Measurements from ENCODE around the gene RNF44. TPM values are rescaled to one million over a fixed set of nuclear protein-coding genes. Genes with fewer than 3 reads are reported as not detected.

RNF44 gene
- total RNA-seq, 1 donor from 2014 or later, result 169 TPM

DNA sequence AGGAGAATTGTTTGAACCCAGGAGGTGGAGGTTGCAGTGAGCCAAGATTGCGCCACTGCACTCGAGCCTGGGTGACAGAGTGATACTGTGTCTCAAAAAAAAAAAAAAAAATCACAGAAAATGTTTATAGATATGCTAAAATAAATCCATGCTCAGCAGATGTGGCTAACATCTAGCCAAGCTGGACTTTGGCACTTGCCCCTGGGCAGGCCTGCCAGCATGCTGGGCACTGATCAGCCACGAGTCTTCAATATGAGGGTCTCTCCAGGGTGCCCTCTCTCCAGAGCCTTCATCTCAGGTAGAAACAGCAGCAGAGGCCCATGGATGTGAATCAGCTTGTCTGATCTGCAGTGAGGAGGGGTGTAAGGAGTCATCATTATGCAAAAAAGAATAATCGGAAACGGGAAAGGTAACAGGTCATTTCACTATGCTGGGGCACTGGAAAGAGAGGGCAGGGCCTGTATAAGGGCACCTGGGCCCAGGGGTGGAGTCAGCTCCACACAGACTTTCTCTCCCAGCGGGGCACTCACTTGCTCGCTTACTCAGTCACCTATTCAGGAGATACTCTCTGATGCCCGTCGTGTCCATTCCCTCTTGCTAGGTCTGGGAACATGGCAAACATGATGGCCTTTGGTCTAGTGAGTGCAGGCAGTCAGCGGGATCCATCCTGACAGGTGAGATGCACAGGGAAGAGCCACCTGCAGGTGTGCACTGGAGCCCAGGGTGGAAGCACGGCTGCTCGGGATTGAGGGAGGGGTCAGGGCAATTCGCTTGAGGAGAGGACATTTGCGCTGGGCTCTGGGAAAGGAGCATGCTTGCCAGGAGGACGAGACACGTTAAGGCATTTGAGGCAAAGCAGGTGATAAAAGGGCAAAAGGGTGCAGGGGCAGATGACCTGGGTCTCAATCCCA, 17.1 kb downstream of the RNF44 start:
- no peak for TF ChIP-seq CTCF (IDR thresholded peaks at IDR 0.05; ENCODE audit: unreplicated experiment)
- H3K36me3 Mint-ChIP-seq, result no peaks in the 10 kb centered on the region
- H3K4me3 Mint-ChIP-seq, result no peak overlapping the region

DNA sequence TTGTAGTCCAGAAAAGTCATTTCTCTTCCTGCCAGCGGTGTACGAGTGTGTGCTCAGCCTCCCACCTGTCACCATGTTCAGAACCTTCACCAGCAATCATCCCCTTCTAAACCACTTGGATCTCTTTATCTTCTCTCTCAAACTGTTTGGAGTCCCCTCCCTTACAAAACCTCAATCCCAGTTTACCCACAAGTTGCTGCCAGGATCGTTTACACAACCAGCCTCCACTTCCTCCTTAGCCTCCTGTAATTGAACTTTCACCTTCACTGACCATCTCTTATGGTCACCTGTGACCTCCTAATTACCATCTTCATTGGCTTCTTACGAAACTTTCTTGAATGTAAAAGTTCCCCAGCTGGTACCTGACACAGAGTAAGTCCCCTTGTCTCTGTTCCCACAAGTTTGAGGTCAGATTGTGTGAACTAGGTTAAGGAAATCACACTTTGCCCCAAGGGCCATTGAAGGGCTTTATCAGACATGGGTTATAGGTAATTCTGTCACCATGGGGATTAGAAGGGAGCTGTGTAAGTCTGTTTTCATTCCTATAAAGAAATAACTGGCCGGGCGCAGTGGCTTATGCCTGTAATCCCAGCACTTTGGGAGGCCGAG, 20.0 kb downstream of the RNF44 start:
- TF ChIP-seq CTCF (IDR thresholded peaks at IDR 0.05; ENCODE audit: unreplicated experiment), result no peak
- Mint-ChIP-seq H3K36me3 (no peaks in the 10 kb centered on the region), H3K27ac (no peak overlapping the region), H3K27me3 (ENCODE audit: low read depth) (no peaks in the 10 kb centered on the region), H3K4me1 (no peaks in the 10 kb centered on the region), H3K4me3 (no peak overlapping the region), H3K9me3 (no peaks in the 10 kb centered on the region)
- no peak for DNase-seq (ENCODE audit: low spot score in 2 of 2, unreplicated experiment in 2 of 2)

More for the DNA sequence above, 17.1 kb downstream of the RNF44 start:
- H3K27ac Mint-ChIP-seq, result no peak overlapping the region
- H3K9me3 Mint-ChIP-seq, result no peaks in the 10 kb centered on the region
- DNase-seq (ENCODE audit: low spot score in 2 of 2, unreplicated experiment in 2 of 2), result no peak
- H3K4me1 Mint-ChIP-seq, result no peaks in the 10 kb centered on the region
- no peaks in the 10 kb centered on the region for H3K27me3 Mint-ChIP-seq (ENCODE audit: low read depth)

DNA sequence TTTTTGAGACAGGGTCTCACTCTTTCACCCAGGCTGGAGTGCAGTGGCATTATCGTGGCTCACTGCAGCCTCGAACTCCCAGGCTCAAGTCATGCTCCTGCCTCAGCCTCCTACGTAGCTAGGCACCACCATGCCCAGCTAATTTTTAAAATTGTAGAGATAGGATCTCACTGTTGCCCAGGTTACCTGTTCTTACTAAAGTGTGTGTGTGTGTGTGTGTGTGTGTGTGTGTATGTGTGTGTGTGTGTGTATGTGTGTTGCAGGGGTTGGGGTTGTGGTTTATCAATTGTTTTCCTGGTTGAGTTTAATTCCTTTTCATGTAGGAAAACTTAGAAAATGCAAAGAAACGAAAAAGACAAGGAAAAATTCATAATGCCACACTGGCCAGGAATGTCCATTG, 21.8 kb downstream of the RNF44 start:
- no peaks in the 10 kb centered on the region for H3K36me3 Mint-ChIP-seq
- no peak for TF ChIP-seq CTCF (IDR thresholded peaks at IDR 0.05; ENCODE audit: unreplicated experiment)
- H3K9me3 Mint-ChIP-seq, result no peaks in the 10 kb centered on the region
- no peak overlapping the region for H3K27ac Mint-ChIP-seq
- no peak for DNase-seq (ENCODE audit: low spot score in 2 of 2, unreplicated experiment in 2 of 2)
- H3K4me1 Mint-ChIP-seq, result no peaks in the 10 kb centered on the region
- H3K27me3 Mint-ChIP-seq (ENCODE audit: low read depth), result no peaks in the 10 kb centered on the region
- no peak overlapping the region for H3K4me3 Mint-ChIP-seq

- no peak overlapping the region for H3K4me3 Mint-ChIP-seq
- no peaks in the 10 kb centered on the region for H3K9me3 Mint-ChIP-seq
- no peak for TF ChIP-seq CTCF (IDR thresholded peaks at IDR 0.05; ENCODE audit: unreplicated experiment)
- no peaks in the 10 kb centered on the region for H3K27me3 Mint-ChIP-seq (ENCODE audit: low read depth)
- H3K27ac Mint-ChIP-seq, result no peak overlapping the region
- H3K4me1 Mint-ChIP-seq, result no peaks in the 10 kb centered on the region
- H3K36me3 Mint-ChIP-seq, result peaks cover 2% of the 10 kb centered on the region
- DNase-seq (ENCODE audit: low spot score in 2 of 2, unreplicated experiment in 2 of 2), result no peak
Observed at GRCh38 chr5:176514244-176514950, 22.8 kb downstream of the RNF44 start.

GRCh38 chr5:176513788-176514187, 23.4 kb downstream of the RNF44 start:
- Mint-ChIP-seq H3K27ac (no peak overlapping the region), H3K27me3 (ENCODE audit: low read depth) (no peaks in the 10 kb centered on the region), H3K4me3 (no peak overlapping the region), H3K4me1 (no peaks in the 10 kb centered on the region), H3K9me3 (no peaks in the 10 kb centered on the region), H3K36me3 (peaks cover 4% of the 10 kb centered on the region)
- DNase-seq (ENCODE audit: low spot score in 2 of 2, unreplicated experiment in 2 of 2), result no peak
- no peak for TF ChIP-seq CTCF (IDR thresholded peaks at IDR 0.05; ENCODE audit: unreplicated experiment)
